SIG-M5 (cell line): ENCODE data around the gene ANKMY1.

Source experiments
- DNase-seq: peaks from one replicate; lab custom pipeline; 2025; lab: John Stamatoyannopoulos, UW

The ANKMY1 gene, protein sequence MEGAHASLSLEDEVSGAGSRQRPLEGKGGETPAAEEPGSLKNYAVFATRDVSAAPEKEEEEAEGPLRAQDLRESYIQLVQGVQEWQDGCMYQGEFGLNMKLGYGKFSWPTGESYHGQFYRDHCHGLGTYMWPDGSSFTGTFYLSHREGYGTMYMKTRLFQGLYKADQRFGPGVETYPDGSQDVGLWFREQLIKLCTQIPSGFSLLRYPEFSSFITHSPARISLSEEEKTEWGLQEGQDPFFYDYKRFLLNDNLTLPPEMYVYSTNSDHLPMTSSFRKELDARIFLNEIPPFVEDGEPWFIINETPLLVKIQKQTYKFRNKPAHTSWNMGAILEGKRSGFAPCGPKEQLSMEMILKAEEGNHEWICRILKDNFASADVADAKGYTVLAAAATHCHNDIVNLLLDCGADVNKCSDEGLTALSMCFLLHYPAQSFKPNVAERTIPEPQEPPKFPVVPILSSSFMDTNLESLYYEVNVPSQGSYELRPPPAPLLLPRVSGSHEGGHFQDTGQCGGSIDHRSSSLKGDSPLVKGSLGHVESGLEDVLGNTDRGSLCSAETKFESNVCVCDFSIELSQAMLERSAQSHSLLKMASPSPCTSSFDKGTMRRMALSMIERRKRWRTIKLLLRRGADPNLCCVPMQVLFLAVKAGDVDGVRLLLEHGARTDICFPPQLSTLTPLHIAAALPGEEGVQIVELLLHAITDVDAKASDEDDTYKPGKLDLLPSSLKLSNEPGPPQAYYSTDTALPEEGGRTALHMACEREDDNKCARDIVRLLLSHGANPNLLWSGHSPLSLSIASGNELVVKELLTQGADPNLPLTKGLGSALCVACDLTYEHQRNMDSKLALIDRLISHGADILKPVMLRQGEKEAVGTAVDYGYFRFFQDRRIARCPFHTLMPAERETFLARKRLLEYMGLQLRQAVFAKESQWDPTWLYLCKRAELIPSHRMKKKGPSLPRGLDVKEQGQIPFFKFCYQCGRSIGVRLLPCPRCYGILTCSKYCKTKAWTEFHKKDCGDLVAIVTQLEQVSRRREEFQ

DNA sequence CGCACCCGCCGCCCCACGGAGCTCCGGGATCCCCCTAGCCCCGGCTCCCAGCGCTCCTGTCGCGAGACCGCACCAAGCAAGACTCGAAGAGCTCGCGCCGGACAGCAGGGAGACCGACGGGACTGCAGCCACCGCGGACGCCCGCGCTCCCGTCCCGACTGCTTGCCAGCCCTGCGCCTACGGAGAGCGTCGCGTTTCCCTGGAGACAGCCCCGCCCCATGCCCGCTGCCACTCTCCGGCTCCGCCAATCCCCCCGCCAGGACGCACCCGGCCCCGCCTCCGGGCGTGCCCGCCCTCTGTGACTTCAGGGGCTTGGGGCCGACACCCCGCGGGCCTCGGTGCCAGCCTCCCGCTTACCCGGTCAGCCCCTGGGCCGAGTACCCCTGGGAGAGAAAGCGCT, at the start of gene ANKMY1:
ANKMY1 (minus strand) TSS at position 181 of the 400 bp plus-strand sequence. CDS start 653 bp downstream, outside the sequence.
- no peak for DNase-seq

DNA sequence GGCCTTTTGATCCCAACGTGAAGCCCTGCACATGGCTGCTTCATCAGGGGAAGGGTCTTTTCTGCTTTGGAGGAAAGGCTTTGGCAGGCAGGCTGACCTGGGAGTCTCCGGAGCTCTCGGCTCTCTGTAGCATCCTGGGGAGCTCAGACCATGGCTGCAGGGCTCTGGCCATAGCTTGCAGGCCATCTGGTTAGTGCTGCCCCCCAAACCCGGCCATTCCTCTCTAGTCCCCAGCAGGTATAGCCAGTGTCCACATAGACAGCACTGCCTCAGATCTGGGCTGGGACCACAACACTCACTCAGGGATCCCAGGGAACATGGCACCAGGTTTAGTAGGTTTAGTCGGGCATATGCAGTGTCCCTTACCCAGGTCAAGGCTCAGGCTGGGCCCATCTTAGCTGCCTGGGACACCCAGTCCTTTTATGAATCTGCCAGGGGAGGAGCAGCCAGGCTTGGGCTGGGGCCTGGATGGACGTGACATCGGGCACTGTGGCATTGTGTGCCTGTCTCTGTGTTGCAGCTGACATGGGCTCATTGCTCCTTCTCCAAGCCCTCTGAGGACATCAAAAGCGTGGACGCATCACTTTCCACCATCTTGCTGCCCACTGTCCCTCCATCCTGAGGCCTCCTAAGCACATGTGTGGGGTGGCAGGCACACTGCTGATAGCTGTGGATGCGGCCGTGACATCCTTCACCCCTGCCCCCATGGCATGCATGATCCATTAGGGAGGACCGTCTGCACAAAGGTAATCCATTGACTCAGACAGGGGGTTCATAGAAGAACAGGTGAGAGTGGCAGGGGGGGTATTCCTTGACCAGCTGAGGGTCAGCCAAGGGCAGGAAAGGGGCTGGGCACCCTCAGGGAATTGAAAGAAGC, 48.3 kb upstream of the ANKMY1 start:
- DNase-seq = no peak

DNA sequence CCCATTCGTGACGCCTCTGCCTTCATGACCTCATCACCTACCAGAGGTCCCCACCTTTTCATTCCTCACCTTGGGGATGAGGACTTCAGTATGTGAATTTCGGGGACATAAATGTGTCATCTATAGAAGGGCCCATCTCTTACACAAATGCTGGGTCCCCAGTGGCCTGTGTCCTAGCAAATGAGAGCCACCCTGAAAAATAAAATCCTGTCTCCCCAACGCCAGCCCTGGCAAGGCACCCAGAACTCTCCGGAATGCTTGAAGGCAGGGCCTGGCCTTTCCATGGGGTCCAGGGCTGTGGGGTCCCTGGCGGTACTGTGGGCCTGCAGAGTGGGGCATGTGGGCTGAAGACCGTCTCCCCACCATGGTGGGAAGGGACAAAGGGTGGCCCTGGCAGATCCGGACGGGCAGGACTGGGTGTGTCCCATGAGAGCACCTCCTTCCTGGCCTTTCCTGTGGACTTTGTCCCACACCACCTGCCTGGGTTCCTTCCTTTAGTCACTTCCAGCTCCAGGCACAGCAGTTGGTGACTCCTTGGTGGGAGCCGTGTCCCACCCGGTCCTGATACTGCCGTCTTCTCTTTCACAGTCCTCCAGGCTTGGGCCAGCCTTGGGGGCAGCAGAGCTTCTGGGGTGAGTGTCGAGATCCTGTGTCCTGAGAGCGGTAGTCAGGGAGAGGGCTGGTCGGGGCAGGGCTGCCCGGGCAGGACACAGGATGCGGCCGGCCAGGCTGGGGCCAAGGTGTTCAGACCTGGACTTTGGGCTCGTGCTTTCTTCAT, 47.3 kb upstream of the ANKMY1 start:
- DNase-seq = no peak

DNA sequence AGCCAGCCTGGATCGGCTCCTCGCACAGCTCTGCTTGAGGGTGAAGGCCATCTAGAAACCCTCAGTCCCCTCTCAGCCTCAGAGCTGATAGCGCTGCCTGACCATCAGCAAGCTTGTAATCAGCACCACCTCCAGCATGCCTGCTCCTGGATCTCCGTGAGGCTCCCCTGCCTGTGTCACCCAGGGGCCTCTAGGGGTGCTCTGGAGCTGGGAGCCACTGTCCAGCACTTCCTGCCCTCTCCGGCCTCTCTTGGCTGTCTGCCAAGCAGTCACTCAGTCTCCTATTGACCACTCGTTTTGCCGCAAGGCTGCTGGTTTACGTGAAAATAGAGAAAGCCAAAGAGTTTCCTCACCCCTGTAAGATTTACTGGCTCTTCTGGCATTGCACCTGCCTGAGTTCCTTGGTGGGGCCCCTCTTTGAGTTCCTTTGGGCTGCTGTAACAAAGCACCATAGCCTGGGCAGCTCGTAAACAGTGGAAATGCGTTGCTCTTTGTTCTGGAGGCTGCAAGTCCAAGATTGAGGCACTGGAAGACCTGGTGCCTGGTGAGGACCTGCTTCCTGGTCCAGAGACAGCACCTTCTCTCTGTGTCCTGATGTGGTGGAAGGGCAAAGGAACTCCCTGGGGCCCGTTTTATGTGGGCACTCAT, 46.6 kb upstream of the ANKMY1 start:
- DNase-seq = no peak

DNA sequence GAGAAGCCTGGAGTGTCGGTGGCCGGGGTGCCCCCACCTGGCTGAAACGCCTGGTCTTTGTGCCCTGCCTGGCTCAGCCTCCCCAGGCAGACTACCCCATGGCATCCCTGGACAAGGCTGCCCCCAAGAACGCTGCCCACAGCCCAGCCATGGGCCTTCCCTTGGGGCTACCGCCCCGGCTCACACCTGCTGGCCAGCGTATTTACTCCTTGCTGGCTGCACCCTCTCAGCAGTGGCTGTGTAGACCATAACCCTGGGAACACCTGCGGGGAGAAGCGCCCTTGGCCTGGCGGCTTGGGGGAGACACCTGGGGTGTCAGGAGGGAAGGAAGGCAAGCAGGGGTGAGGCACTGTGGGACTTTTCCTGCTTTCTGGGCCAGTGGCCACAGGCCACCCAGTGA, 46.1 kb upstream of the ANKMY1 start:
- DNase-seq = no peak

DNA sequence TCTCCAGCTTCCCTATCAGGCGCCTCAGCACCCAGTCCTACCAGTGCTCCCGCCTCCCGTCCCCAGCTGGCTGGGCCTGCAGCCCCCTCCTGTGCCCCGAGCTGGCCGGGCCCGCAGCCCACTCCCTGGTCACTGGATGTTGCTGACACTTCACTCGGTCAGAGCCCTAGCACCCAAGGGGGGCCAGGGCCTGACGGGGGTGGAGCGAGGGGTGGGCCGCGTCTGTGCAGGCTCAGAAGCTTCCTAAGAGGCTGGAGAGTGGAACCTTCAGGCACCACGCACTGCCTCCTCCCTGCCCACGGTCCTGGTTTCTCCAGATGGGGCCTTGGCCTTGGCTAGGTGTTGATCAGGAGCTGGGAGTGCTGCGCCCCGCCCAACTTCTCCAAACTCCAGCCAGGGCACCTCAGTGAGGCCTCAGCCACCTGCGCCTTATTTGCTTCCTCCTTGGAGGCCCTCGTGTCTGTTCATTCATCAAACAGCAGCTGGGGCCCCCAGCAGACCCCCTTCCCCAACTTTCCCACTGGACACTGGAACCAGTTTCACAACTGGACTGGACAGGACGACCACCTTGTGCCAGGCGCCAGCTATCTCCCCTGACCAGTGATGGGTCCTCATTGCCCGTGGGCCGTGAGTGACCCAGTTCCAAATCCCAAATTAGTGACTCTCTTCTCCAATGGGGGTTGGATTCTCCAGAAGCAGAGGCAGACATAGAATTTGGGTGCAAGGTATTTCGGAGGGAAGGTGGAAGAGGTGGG, 45.5 kb upstream of the ANKMY1 start:
- no peak for DNase-seq

DNA sequence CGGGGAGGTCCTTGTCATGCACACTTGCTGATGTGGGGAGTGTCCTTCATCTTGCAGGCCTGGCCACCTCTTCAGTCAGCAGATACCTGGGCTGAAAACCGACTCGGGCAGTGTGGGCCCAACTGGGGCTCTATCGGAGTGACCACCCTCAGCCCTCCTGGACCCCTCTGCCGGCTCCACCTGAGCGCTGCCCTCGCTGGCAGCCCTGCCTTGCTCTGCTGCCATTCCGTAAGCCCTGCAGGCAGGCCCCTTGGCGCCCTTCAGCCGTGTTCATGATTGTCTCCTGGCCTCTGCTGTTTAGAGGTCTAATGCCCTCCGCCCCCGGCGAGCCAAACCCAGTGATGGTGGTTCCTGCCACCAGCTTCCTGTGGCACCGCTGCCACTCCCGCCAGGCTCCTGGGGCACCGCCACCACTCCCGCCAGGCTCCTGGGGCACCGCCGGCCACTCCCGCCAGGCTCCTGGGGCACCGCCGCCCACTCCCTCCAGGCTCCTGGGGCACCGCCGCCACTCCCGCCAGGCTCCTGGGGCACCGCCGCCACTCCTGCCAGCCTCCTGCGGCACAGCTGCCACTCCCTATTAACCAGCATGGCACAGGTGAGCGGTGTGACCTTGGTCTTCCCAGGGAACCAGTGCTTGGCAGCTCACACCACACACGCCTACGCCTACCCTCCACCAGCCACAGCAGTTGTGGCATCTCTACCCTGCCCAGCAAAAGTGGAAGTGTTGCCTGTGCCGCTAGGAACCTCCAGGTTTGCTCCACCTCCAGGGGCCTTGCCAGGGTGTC, 44.7 kb upstream of the ANKMY1 start:
- DNase-seq = no peak

DNA sequence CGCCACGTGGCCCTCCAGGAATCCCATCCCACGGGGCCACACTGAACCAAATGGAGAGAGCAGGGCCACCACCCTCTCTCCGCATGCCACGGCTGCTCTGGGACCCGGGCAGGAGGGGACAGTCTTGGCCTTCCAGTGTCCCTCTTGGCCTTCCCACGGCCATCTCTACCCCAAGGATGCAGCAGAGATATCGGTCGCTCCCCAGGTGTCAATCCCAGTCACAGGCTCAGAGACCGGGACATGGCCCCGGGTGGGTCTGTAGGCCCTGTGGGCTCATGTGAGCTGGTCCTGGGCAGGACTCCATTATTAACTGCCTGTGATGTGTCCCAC, 44.0 kb upstream of the ANKMY1 start:
- no peak for DNase-seq

DNA sequence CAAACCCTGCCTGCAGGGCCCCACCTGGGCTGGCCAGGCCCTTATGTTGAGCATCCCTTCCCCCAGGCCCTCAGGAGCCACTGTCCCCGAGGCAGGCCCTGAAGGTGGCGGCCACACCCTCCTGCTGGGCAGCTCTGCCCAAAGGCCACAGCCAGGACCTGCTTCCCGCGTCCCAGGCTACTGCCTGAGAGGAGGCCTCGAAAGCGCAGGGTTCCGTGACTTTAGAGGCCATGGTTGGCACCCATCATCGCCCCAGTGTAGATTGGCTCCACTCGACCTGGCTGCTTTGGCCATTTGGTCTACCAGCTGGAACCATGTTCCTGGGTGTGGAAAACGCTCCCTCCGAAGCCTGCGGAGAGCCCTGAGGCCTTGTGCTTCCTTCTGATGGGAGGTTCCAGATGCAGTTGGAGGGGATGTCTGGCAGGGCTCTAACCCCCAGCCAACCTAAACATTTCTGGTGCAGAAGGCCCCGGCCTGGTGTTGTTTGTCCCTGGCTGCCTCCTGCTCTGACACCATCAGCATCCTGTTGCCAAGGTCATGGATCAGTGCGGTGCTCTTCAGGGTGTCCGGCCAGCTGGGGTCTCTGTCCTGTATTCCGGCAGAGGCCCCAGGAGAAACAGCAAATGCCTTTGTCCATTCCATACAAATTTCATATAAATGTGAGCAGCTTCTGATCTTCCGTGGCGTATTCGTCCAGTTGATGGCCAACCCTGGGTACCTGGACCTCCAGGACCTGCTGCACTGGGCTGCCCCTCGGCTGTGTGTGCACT, 43.5 kb upstream of the ANKMY1 start:
- no peak for DNase-seq

DNA sequence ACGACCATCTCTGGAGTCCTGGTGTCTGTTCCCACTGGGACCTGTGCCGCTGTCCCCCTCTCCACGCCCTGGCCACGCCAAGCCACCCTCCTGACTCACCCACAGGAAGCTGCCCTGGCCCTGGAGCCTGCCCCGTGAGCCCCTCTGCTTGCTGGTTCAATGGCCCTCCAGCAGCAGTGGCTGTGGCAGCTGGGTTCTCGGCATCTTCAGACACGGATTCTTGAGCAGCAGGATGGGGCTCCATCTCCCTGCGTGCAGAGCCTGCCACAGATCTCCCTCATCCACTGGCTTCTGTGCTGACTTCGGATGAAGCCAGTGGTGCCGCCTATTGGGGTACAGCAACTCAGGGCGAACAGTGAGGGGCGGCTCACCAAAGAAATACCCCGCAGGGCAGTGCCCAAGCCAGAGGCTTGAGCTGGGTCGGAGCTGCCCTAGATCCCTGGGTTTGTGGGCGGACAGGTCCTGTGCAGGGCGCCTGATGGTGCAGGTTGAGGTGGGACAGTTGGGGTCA, 42.7 kb upstream of the ANKMY1 start:
- no peak for DNase-seq

DNA sequence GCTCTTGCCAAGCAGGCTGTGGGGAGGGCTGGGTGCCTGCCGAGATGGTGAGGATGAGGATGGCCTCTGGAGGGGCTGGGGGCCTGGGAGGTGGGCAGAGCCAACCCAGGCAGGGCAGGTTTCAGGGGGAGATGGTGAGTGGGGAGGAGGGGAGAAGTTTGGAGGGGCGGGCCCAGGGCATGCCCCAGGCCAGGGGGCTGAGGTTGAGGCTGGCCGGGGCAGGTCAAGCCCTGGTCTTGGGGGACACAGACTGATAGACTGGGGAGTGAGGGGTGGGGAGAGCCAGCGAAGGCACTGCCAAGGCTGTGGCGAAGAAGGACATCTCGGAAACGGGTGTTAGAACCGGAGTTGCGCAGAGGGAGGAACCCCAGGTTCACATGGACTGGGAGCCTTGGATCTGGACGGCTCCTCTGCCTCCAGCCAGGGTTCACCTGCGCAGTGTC, 41.4 kb upstream of the ANKMY1 start:
- no peak for DNase-seq

DNA sequence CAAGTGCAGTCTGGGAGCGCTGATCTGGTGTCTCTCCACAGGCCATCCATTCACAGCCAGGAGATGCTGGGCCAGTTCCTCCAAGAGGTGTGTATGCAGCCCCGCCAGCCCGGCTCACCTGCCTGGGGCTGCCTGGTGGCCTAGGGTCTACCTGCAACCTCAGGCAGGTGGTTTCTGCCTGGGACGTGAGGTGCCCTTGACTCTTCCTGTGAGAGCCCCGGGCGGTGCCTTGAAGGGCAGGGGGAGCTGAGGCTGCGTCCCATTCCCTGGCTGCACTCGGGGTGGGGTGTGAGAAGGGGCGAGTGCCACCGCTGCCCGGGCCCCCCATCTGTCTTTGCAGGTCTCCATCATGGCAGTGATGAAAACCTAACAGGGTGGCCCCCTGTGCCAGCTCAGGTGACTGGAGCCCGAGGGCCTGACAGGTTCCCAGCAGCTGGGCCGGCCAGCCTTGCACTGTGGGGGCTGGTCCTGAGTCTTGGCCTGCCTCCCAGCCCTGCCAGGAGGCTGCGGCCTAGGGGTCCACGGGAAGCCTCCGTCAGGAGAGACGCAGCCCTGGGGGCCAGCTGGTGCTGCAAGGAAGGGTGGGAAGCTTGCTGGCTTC, 40.6 kb upstream of the ANKMY1 start:
- DNase-seq = no peak

DNA sequence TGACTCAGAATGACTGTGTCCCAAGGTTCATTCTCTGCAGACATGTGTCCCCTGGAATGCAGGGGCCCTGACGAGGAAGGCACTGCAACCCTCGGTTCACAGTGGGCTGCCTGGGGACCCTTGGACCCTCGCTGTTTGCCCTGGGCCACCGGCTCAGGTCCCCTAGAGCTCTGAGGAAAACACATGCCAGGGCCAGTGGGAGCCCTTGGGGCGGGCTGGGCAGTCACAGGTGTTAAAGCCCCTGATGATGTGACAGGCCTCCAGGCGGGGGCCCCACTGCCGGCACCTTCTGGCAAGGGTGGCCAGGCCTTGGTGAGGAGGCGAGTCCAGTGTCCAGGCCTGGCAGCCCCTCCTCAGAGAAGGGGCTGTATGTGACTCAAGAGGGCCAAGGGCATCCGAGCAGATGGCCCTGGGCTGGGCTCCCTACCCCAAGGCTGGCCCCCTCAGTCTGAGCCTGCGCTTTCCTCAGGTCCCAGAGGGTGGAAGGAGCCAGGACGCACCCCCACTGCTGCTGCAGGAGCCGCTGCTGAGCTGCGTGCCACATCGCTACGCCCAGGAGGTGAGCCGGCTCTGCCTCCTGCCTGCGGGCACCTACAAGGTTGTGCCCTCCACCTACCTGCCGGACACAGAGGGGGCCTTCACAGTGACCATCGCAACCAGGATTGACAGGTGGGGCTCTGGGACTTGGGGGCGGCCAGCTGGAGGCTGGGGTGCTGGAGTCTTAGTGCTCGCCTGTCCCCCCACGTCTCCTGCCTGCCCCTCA, 39.8 kb upstream of the ANKMY1 start:
- no peak for DNase-seq

DNA sequence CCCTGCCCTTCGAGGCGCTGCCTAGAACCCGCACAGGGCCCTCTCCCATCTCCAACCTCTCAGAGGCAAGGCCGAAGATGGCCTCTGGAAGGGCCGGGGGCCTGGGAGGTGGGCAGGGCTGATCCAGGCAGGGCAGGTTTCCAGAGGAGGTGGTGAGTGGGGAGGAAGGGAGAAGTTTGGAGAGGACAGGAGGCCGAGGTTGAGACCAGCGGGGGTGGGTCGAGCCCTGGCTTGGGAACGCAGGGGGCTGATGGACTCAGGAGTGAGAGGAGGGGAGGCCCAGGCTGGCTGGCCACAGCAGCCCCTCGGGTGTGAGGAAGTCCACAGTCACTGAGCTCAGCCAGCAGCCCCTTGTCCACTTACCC, 39.2 kb upstream of the ANKMY1 start:
- DNase-seq = no peak

DNA sequence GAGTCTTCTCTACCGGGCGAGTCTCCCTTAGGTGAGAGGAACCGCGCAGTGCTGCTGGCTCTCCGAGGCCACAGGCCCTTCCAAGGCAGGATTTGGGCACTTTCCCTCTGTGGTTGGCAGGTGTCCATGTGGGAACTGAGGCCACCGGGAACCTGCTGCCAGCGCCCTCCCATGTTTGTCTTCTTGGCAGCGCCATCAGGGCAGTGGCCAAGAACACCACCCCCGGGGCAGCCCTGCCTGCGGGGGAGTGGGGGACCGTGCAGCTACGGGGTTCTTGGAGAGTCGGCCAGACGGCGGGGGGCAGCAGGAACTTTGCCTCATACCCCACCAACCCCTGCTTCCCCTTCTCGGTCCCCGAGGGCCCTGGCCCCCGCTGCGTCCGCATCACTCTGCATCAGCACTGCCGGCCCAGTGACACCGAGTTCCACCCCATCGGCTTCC, 38.7 kb upstream of the ANKMY1 start:
- DNase-seq = no peak

DNA sequence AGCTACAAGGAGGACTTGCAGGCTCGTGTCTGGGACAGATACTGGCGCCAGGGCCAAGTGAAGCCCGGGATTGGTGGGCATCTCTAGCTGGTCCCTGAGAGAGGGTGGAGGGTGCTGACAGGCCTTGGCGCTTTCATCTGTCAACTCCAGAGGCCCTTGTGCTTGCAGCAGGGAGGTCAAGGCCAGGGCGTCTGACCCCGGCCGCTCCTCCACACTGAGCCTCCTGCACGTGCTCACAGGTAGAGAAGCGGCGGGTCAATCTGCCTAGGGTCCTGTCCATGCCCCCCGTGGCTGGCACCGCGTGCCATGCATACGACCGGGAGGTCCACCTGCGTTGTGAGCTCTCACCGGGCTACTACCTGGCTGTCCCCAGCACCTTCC, 38.3 kb upstream of the ANKMY1 start:
- DNase-seq = no peak
